ENCODE results near the gene CTIF.

The CTIF gene

GRCh38 chr18:48623468-48624235 is 84.8 kb downstream of the CTIF start:
- no peak for DNase-seq

GRCh38 chr18:48624856-48625255 is 86.0 kb downstream of the CTIF start:
- no peak for DNase-seq

- no peak for DNase-seq
Observed at GRCh38 chr18:48627216-48627615, 88.4 kb downstream of the CTIF start.

GRCh38 chr18:48629730-48630324 is 91.0 kb downstream of the CTIF start:
- no peak for DNase-seq

- DNase-seq = no peak
Observed at GRCh38 chr18:48631851-48632250, 93.0 kb downstream of the CTIF start.

GRCh38 chr18:48632676-48633257 is 93.9 kb downstream of the CTIF start:
- DNase-seq = no peak

GRCh38 chr18:48634491-48634890 is 95.7 kb downstream of the CTIF start:
- no peak for DNase-seq

- DNase-seq = no peak
Observed at GRCh38 chr18:48634975-48635374, 96.1 kb downstream of the CTIF start.

GRCh38 chr18:48635806-48636205 is 97.0 kb downstream of the CTIF start:
- DNase-seq = no peak

GRCh38 chr18:48636436-48636835 is 97.6 kb downstream of the CTIF start:
- DNase-seq = no peak

- no peak for DNase-seq
Observed at GRCh38 chr18:48637081-48637990, 98.5 kb downstream of the CTIF start.

GRCh38 chr18:48638451-48638850 is 99.6 kb downstream of the CTIF start:
- DNase-seq = no peak

- DNase-seq = no peak
Observed at GRCh38 chr18:48638896-48639771, 100.3 kb downstream of the CTIF start.

- no peak for DNase-seq
Observed at GRCh38 chr18:48639772-48640432, 101.1 kb downstream of the CTIF start.

- no peak for DNase-seq
Observed at GRCh38 chr18:48640566-48641270, 101.9 kb downstream of the CTIF start.

GRCh38 chr18:48641981-48642380 is 103.2 kb downstream of the CTIF start:
- no peak for DNase-seq

- no peak for DNase-seq
Observed at GRCh38 chr18:48642503-48642902, 103.7 kb downstream of the CTIF start.

GRCh38 chr18:48643262-48643661 is 104.4 kb downstream of the CTIF start:
- no peak for DNase-seq

GRCh38 chr18:48644029-48644428 is 105.2 kb downstream of the CTIF start:
- DNase-seq = no peak

- DNase-seq = no peak
Observed at GRCh38 chr18:48645427-48646002, 106.7 kb downstream of the CTIF start.

GRCh38 chr18:48646976-48647375 is 108.1 kb downstream of the CTIF start:
- DNase-seq = no peak
